GM12878 (cell line): ENCODE measurements around the gene KRTAP9-8.

ENCODE experiments used
- POLR2A ChIP-seq: IDR thresholded peaks from 2 replicates; pipeline ENCODE4 v1.6.1; 2011; ENCODE audit warnings: low read depth, mild to moderate bottlenecking, low read length
- SIX5 ChIP-seq: IDR thresholded peaks from 2 replicates; pipeline ENCODE4 v1.6.1; 2011; ENCODE audit warnings: mild to moderate bottlenecking, low read depth, low read length, moderate library complexity; ENCODE audit not compliant: severe bottlenecking
- ZBTB11 ChIP-seq: fragments of 450-650 bp; formaldehyde crosslinking; IDR thresholded peaks from 2 replicates; pipeline ENCODE4 v1.5.0; 2022; ENCODE audit warnings: mild to moderate bottlenecking, missing genetic modification characterization
- ZBTB40 ChIP-seq: fragments of 450-650 bp; IDR thresholded peaks from 2 replicates; pipeline ENCODE4 v1.6.1; 2016; ENCODE audit warnings: mild to moderate bottlenecking, moderate library complexity, borderline replicate concordance

GRCh38 chr17:41267711-41268110 lies 29.9 kb downstream of the KRTAP9-8 start:
- TF ChIP-seq ZBTB40 (no peak), ZBTB11 (CRISPR knock-in tag) (no peak), SIX5 (no peak), POLR2A (no peak)
